Myocyte (in vitro differentiated cells): ENCODE results near the gene TSSK3. TPM values are rescaled to one million over a fixed set of nuclear protein-coding genes. Genes with fewer than 3 reads are reported as not detected.
"Not testable (repeated sequence)": the region's sequence is repeated elsewhere in the genome, so short reads cannot be mapped to it uniquely, and the experiment has no call there.

Experiments
- DNase-seq: peaks from one replicate; pipeline ENCODE4 v3.0.0-alpha.2; 2012; ENCODE audit warnings: low read depth
- total RNA-seq: library from RNA; depleted of rRNA; stranded (reverse); fragments of >200 nt; gene quantifications from 2 replicates; pipeline ENCODE4 v1.2.3, GENCODE V29; 2014

Gene TSSK3
- total RNA-seq, 1 donor from 2014 or later = 1.0 TPM

DNA sequence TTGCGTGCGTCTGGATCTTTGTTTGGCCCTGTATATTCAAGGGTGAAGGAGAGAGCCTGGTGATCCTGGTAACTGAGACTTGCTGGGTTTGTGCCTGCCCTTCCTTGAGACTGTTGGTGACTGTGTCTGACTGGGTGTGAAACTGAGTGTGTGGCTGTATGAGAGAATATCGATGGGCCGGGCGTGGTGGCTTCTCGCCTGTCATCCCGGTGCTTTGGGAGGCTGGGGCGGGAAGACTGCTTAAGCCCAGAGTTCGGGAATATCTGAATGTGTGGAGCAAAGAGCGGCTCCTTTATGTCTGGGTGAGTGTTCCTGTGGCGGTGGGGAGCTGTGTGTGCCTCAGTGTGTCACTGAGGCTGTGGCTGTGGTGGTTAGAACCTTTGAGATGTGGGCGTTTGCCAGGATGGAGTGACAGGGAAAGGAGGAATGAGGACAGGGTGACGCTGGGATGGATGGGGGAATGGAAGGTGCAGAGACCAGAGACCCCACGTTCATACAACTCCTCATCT, 23.6 kb upstream of the TSSK3 start:
- DNase-seq = no peak

DNA sequence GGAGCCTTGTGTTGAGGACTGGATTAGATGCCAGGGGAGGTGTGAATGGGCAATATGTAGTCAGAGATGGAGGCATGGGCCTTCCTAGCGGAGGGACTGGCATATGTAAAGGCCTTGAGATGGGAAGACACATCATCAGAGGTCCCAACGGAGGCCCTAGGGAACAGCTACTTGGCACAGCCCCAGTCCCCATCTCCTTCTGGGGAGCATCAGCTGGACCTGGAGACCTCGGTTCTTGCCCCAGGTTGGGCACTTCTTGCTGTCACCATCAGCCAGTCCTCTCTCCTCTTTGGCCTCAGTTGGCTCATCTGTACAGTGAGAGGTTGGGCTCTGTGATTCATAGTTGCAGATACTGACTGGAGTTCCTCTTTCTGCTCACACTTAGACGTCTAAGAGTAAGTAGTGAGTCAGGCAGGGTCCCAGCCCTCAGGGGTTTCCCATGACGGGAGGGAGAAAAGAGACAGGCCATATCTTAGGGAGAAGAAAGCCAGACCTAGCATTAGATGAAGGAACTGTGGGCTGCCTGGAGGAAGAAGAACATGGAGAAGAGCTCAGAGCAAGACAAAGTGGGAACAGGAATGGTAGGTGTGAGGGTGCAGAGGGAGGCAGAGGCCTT, 22.9 kb upstream of the TSSK3 start:
- no peak for DNase-seq

DNA sequence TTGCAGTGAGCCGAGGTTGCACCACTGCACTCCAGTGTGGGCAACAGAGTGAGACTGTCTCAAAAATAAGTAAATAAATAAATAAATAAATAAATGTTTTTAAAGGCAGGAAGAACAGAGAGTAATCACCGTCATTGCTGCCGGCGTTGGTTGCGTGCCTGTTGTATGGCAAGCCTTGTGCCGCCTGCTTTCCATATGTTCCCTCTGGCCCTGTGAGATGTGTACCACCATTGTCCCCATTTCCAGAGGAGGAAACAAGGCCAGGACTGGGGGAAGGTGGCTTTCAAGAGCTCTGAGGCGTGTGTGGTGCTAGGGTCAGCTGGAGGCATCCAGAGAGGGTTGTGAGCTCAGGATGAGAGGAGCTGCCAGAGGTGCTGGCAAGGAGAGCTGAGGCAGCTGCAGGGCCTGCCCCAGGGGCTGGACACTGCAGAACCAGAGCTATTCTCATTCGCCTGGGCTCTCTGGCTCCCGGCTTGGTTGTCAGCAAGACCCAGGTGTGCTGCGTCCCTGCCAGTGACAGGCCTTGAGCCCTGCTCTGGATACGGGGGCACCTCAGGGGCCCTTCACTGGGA, 21.1 kb upstream of the TSSK3 start:
- no peak for DNase-seq

DNA sequence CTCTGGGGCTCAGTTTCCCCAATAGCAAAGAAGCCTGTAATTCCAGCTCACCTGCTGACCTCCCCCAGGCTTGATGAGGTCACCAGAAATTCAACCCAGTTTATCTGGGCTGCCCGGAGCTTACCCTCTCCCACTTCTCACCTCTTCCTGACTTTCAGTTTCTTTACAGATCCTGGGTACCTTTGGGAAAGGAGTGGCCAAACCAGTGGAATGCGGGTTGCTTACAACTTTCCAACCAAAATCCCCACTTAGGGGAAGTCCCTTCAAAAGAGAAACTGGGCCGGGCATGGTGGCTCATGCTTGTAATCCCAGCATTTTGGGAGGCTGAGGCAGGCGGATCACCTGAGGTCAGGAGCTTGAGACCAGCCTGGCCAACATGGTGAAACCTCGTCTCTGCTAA, 20.4 kb upstream of the TSSK3 start:
- DNase-seq = no peak

DNA sequence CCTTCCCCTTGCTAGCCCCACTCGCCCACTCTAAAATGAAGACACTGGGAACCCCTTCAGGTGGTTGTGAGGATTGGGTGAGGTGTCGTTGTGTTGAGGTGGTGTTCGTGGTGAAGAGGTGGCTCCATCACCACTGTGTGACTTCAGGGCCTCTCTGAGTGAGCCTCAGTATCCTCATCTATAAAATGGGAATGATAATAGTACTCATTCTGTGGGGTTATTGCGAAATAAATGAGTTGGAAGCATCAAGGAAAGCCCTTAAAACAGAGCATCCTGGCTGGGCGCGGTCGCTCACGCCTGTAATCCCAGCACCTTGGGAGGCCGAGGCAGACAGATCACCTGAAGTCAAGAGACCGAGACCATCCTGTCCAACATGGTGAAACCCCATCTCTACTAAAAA, 19.6 kb upstream of the TSSK3 start:
- DNase-seq = no peak

DNA sequence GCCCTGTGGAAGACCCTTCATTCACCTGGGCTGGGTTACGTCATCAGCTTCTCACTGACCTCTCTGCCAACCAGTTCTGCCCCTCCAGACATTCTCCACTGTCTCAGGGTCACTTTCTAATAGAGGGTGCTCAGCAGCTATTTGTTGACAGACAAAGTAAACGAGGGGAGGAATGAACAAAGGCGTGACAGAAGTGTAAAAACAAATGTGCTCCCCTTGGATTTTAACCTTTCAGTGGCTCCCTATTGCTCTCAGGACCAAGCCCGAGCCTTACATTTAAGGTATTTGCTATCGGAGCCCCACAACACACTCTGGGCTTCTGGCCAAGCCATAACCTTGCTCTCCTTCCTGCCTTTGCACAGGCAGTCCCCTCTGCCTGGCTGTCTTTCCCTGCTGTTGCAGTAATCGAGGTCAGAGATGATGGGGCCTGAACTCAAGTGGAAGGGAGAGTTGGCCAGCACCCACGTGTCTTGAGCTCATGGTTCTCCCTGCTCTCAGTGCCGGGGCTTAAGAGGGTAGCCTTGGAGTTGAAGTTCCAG, 17.0 kb upstream of the TSSK3 start:
- DNase-seq = no peak

DNA sequence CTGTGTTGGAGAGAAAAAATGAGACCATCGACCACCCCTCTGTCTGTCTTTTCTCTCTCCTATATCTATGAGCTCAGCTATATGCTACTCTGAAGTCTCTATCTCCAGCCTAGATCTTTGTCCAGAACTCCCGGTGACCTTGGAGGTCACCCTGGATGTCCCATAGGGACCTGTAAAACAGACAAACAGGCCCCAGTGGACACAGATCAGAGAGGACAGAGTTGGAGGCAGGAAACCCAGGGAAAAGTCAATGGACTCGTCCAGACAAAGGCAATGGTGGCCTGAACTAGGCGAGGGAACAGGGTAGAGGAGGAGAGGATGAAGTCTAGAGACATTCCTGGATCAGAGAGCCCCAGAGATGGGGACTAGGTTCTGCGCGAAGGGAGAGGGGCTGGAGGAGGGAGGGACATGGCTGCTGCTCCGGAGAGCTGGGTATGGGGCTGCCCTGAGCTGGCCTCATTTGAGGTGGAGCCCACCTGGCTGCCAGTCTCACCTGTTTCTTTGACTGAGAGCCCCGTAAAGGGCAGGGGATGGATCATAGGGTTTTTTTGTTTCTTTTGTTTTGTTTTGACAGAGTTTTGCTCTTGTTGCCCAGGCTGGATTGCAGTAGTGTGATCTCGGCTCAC, 15.7 kb upstream of the TSSK3 start:
- DNase-seq = no peak

DNA sequence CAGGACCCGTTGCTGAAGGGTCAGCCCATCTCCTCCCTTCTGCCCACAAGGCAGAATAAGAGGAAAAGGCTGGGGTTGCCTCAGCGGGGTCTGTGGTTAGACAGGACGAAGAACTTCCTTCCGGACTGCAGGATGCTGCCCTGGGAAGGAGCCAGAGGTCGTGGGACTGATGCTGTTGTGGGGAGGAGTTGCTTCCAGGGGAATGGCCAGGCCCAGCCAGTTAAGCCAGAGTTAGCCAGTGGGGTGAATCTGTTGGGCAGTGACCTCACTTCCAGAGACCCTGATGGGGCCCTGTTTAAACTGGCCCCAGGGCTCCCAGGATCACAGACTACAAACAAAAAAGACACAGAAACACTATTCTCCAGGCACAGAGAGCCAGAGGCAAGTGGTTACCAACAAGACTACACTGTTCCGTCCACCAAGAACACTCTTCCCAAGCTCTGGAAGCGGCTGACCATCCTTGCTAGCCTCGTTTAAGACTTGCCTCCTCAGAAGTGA, 13.1 kb upstream of the TSSK3 start:
- no peak for DNase-seq

DNA sequence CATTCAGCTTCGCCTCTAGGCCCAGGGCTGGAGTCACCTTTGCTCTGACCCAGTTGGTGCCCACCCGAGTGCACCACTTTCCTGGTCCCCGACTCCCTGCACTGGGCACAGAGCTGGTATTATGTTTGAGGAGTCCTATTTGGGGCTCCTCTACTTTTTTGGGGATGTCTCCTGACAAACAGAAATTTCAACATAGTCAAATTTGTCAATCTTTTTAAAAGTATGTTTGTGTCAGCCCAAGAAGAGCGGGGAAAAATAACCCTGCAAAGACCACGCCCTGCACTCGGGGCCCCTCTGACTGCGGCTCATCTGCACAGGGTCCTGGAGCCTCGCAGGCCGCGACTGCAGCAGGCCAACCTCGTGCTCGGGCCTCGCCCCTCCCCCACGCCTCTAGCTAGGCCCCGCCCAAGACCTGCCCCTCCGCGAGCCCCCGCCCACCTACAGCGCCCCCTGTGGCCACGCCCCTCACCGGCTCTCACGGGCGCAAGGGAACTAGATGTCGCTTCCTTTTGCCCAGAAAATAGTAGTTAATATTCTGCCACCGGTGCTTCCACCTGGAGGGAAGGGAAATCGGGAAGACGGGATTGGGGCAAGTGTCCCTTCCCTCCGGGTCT, 11.4 kb upstream of the TSSK3 start:
- DNase-seq = no peak

DNA sequence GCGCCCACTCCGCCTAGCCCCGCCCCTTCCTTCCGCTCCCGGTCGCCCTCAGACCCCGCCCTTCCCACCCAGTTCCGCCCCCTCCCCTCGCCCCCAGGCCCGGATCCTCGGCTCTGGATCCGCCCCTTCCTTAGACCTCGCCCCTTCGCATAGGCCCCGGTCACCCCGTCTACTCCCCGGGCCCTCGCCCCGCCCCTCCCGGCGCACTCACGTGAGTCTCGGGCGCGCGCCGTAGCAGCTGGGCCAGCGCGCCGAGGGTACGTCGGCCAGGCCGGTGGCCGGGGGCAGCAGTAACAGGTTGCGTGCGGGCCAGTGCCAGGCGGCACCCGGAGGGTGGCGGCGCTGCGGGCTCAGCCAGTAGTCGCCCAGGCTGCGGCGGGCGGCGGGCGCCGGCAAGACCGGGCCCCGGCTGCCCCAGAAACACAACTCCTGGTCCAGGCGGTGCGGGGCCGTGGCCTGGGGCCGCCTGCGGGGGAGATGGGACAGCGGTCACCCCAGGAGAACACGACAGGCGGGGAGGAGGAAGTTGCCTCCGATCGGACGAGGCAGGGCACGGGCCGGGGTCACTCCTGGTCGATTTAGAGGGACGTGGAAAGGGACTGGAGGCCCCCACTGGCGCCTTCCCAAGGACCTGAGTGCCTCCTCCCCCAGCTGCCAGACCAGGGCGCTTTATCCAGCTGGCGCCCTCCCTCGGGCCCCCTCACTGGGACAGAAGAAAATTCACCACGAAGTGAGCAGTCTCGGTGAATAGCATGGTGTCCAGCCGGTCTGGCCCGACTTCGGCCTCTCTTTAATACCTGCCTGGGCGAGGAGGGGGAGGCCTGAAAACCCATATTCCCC, 10.7 kb upstream of the TSSK3 start:
- peak; percentile 97 for DNase-seq

DNA sequence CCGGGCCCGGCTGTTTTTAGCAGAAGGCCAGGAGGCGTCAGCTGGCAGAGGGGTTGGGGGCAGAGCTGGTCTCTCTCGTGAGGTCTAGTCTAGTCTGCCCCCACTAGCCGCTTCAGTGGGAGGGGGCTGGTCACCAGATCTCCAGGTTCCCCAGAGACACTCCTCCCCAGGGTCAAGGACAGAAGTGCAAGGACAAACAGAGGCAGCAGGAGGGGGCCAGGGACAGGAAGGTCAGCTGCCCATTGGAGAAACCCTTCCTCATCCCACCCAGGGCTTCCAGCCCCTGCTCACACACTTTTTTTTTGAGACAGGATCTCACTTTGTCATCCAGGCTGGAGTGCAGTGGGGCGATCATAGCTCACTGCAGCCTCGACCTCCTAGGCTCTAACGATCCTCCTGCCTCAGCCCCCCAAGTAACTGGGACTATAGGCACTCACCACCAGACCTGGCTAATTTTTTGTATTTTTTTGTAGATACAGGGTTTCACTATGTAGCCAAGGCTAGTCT, 10.0 kb upstream of the TSSK3 start:
- no peak for DNase-seq

DNA sequence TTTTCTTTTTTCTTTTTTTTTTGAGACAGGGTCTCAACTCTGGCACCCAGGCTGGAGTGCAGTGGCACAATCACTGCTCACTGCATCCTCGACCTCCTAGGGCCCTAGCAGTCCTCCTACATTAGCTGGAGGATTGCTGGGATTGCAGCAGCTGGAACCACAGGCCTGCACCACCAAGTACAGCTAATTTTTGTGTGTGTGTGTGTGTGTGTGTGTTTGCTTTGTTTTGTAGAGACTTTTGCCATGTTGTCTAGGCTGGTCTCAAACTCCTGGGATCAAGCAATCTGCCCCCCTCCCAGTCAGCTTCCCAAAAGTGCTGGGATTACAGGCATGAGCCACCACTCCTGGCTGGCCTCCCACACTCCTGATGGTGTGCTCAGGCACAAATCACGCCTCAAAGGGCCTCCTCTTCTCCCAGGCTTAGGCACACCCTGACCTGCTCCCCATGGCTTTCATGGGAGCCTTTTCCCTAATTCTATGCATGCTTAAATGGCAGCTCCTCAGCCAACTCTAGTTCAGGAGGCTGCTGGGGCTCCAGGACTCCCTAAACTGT, 9.4 kb upstream of the TSSK3 start:
- peak; percentile 45 for DNase-seq

DNA sequence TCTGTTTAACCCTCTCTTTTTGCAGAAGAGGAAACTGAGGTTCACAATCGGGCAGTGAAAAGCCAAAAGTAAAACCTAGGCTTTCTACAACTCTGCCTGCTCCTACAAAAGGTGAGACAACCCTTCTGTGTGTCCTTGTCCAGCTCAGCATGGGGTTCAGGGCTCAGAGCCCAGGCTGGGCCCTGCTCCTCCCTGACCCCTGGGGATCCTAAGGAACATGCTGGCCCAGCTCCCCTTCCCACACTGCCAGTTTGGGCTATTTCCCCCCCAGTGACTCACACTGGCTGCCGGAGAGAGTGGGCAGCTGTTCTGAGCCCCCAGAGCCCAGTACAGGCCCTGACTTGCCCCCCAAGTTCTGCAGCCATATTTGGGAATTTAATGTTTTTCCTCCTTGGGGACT, 8.9 kb upstream of the TSSK3 start:
- DNase-seq = peak; percentile 21

DNA sequence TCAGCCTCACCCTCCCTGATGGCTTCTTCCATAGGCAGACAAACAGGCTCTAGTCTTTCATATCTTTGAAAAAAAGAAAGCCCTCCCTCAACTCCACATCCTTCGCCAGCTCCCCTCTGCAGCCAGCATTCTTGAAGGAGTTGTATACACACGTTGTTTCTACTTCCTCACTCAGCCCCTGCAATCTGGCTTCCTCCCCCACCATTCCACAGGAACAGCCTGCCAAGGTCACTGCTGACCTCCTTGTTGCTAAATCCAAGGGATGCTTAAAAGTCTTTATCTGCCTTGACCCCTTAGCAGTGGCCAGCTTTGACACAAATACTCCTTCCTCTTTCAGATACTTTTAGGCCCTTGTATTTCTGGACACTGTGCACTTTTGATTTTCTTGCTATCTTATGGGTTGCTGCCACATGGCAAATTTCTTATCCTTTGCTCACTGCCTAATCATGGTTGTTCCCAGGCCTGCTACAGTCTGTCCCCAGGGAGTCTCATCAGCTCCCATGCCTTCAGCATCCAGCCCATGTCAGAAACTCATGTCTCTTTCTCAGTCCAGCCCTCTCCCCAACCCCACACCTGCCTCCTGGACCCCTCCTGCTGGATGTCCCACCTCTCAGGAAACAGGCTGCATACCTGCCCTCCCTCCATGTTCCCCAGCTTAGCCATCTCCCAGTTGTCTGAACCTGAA, 8.3 kb upstream of the TSSK3 start:
- no peak for DNase-seq

DNA sequence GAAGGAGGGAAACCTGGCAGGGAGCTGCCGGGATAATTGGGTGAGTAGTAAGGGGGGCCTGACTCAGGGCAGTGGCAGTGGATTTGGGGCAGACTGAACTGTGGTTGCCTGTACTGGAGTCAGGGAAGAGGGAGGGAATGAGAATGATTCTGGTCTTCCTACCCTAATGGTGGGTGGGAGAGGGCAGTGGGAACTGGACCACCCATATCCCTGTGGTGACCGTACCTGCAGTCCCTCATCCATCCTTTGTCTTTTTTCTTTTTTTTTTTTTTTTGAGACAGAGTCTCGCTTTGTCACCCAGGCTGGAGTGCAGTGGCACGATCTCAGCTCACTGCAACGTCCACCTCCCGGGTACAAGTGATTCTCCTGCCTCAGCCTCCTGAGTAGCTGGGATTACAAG, 6.6 kb upstream of the TSSK3 start:
- not testable (repeated sequence) for DNase-seq

DNA sequence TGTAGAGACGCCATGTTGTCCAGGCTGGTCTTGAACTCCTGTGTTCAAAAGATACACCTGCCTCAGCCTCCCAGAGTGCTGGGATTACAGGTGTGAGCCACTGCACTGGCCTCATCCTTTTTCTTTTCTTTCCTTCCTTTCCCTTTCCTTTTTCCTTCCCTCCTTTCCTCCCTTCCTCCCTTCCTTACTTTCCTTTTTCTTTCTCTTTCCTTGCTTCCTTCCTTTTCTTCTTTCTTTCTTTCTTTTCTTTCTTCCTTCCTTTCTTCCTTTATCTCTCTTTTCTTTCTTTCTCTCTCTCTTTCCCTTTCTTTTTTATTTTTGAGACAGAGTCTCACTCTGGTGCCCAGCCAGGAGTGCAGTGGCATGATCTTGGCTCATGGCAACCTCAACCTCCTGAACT, 5.9 kb upstream of the TSSK3 start:
- no peak for DNase-seq

DNA sequence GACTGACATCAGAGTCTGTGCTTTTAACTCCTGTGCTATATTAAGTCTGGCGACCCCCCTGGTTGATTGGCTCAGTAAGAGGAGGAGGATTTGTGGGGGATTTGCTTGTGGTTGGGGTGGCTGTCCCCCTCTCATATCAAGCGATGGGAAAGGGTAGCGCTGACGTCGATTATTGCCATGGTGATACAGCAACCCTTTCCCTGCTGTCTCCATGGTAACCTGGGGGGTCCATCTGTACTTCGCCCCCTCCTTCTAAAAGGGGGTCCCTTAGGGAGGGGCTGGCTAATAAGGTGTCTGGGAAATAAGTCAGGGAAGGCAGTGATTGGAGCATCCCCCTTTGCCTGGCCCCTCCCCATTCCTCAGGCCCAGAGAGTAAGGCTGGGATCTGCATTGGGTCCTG, 4.7 kb upstream of the TSSK3 start:
- no peak for DNase-seq

DNA sequence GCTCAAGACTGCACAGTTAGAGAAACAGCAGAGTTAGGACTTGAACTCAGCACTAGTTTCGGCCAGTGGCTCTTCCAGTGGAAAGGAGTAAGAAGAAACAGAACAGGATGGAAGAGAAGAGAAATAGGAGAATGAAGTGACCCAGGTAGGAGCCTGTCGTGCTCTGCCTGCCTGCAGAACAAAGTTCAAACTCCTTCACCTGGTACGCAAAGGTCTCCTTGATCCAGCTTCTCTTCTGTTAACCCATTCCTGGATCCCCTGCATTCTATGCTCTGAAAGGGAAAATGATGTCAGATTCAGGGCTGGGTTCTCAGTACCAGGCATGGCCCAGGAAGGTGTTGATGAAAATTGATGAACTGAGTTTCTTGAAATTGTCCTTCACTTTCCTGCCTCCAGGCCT, 3.9 kb upstream of the TSSK3 start:
- no peak for DNase-seq

DNA sequence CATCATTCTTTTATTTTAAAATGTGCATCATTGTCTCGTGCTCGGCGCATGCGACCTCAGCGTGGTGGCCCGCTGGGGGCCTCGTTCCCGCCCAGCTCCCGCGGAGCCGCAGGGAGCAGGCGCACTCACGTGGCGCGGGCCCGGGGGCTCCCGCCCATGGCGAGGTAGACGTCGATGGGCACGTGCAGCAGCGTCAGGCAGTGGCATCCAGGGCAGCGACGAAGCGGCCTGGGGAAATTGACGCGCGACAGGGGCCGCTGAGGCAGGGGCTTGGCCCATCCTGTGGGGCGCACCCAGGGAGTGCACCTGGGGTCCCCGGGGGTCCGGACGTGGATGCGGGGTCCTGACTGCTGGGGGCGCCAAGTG, 1.0 kb upstream of the TSSK3 start:
- DNase-seq = no peak
